Pancreas (tissue), 10 donors: ENCODE data around the gene SH3BP4. TPM values are rescaled to one million over a fixed set of nuclear protein-coding genes. Genes with fewer than 3 reads are reported as not detected.

Experiments
- ATAC-seq, 4 donors: fragments of 200-7000 bp; cut with Tn5 transposase; one replicate each; pipeline versions ENCODE4 v1.8.0 to v1.9.1; 2020; ENCODE audit warnings: mild to moderate bottlenecking in 4 of 4, moderate library complexity in 4 of 4
- DNase-seq, 6 donors: peaks; one replicate each; pipeline ENCODE4 v3.0.0-alpha.2; 2020
- FAIRE-seq: peaks from 2 replicates; lab custom pipeline; 2012; peaks lifted over from hg19 to GRCh38; lab: Jason Lieb, UNC
- H3K27ac ChIP-seq, 4 donors: fragments of 200-600 bp; sonication (generic); 1 replicate in 3 of 4; 2 replicates in 1 of 4; pipeline versions ENCODE4 v1.5.0 to v1.8.0; 2020
- H3K27me3 ChIP-seq, 4 donors: fragments of 200-600 bp; one replicate each; pipeline ENCODE4 v1.8.0; 2021
- H3K36me3 ChIP-seq, 3 donors: fragments of 200-600 bp; sonication (generic) in 1 of 3; one replicate each; pipeline versions ENCODE4 v1.5.0 to v1.8.0; 2020 to 2021
- H3K4me1 ChIP-seq, 3 donors: fragments of 200-600 bp; one replicate each; pipeline ENCODE4 v1.8.0; 2021
- H3K4me3 ChIP-seq, 4 donors: fragments of 200-600 bp; sonication (generic) in 2 of 4; one replicate each; pipeline versions ENCODE4 v1.5.0 to v1.8.0; 2020 to 2021
- H3K9me3 ChIP-seq, 4 donors: fragments of 200-600 bp; one replicate each; pipeline ENCODE4 v1.8.0; 2021
- CTCF ChIP-seq, 4 donors: fragments of 200-600 bp; sonication (generic) in 3 of 4; IDR thresholded peaks; one replicate each; pipeline versions ENCODE4 v1.5.0 to v1.8.0; 2021; ENCODE audit warnings: antibody characterized with exemption in 4 of 4
- WGBS, 2 donors: extraction: QIAGEN DNeasy Blood & Tissue Kit; methylation state at CpG; one replicate each; pipeline ENCODE4 v1.1.7; 2013; 5-methylcytosine and 5-hydroxymethylcytosine counted together
- intact Hi-C, 3 donors: fragments of 100-400 bp; cut with DNase I; formaldehyde crosslinking; loops; one replicate each; pipeline versions ENCODE4 v1.11.1 to v1.14.2; 2022
- polyA plus RNA-seq, 2 donors: library from polyadenylated mRNA; stranded (reverse); fragments of 200-250 nt; gene quantifications; one replicate each; pipeline ENCODE4 v1.2.3, GENCODE V29; 2013
- total RNA-seq, 6 donors: library from RNA; stranded (reverse); fragmentation: NEBNext Ultra II Directional in 4 of 6; extraction: Animal tissue kit (Norgen Biotek cat#: 25700) in 4 of 6; gene quantifications; one replicate each; pipeline versions ENCODE4 v1.2.1 to v1.2.4, GENCODE V29; 2021 to 2023
- donor health status: healthy with polysubstance abuse.
- donor health status: DM: no; HTN: no; CAD: no; lungs with moderate emphysema.
- donor health status: DM: no; HTN: no; CAD: no.
- donor health status: control.
- donor health status: control.
- donor health status: Bipolar disorder and iron deficiency.
- donor health status: DM: yes; HTN: yes; CAD: no.
- donor health status: DM: no; HTN: no; CAD: no.
- donor health status: DM: no; HTN: no; CAD: no.
- donor health status: DM: yes; HTN: yes; CAD: no.

The SH3BP4 gene
- total and polyA plus RNA-seq, 8 donors, result 20.5 to 99.7 (median 62.8) TPM

GRCh38 chr2:235092433-235093223 lies 140.8 kb downstream of the SH3BP4 start:
- WGBS, 2 donors, result 68% methylated on average over 17 of the region's 17 CpGs
- FAIRE-seq (no peak), DNase-seq (no peak), ATAC-seq (no peak)
- Histone ChIP-seq H3K4me3 (no peak overlapping the region), H3K9me3 (no peaks in the 10 kb centered on the region), H3K27ac (no peak overlapping the region), H3K27me3 (no peaks in the 10 kb centered on the region), H3K36me3 (no peaks in the 10 kb centered on the region), H3K4me1 (no peaks in the 10 kb centered on the region)
- intact Hi-C loops, result no loop called here
- no peak for TF ChIP-seq CTCF (IDR thresholded peaks at IDR 0.05)

GRCh38 chr2:235094457-235094856 lies 142.6 kb downstream of the SH3BP4 start:
- intact Hi-C loops, result no loop called here
- Histone ChIP-seq H3K9me3 (no peaks in the 10 kb centered on the region), H3K4me3 (no peak overlapping the region), H3K36me3 (no peaks in the 10 kb centered on the region), H3K27ac (no peak overlapping the region), H3K27me3 (no peaks in the 10 kb centered on the region), H3K4me1 (peaks cover 0 to 5% (median 4%) of the 10 kb centered on the region in 3 donors)
- ATAC-seq (no peak), DNase-seq (no peak), FAIRE-seq (peak; percentile 72)
- 95 to 96% methylated on average over 1 of the region's 1 CpG for WGBS, 2 donors
- TF ChIP-seq CTCF (IDR thresholded peaks at IDR 0.05), result no peak

- FAIRE-seq, result no peak
- H3K27ac ChIP-seq, result no peak overlapping the region
- WGBS, 2 donors, result 80 to 90% methylated on average over 2 of the region's 2 CpGs
- intact Hi-C loops, result no loop called here
- H3K9me3 ChIP-seq, result no peaks in the 10 kb centered on the region
- no peak for TF ChIP-seq CTCF (IDR thresholded peaks at IDR 0.05)
- no peak for DNase-seq
- no peak overlapping the region for H3K4me3 ChIP-seq
- ATAC-seq, result no peak
- H3K36me3 ChIP-seq, result no peaks in the 10 kb centered on the region
- no peaks in the 10 kb centered on the region for H3K27me3 ChIP-seq
- H3K4me1 ChIP-seq, result peaks cover 0 to 5% (median 4%) of the 10 kb centered on the region in 3 donors
Observed at GRCh38 chr2:235095569-235095968, 143.8 kb downstream of the SH3BP4 start.

GRCh38 chr2:235096447-235096846 lies 144.6 kb downstream of the SH3BP4 start:
- no peaks in the 10 kb centered on the region for H3K27me3 ChIP-seq
- peaks cover 0 to 5% (median 4%) of the 10 kb centered on the region in 3 donors for H3K4me1 ChIP-seq
- ATAC-seq (no peak), DNase-seq (no peak), FAIRE-seq (no peak)
- TF ChIP-seq CTCF (IDR thresholded peaks at IDR 0.05), result no peak
- no peaks in the 10 kb centered on the region for H3K9me3 ChIP-seq
- H3K27ac ChIP-seq, result no peak overlapping the region
- no peaks in the 10 kb centered on the region for H3K36me3 ChIP-seq
- H3K4me3 ChIP-seq, result no peak overlapping the region
- 93% methylated on average over 4 of the region's 4 CpGs for WGBS, 2 donors
- intact Hi-C loops, result no loop called here

GRCh38 chr2:235097196-235097595 lies 145.4 kb downstream of the SH3BP4 start:
- no peak for TF ChIP-seq CTCF (IDR thresholded peaks at IDR 0.05)
- 83 to 91% methylated on average over 6 of the region's 6 CpGs for WGBS, 2 donors
- FAIRE-seq (no peak), DNase-seq (no peak), ATAC-seq (no peak)
- Histone ChIP-seq H3K36me3 (no peaks in the 10 kb centered on the region), H3K9me3 (no peaks in the 10 kb centered on the region), H3K27ac (no peak overlapping the region), H3K4me1 (peaks cover 0 to 5% (median 4%) of the 10 kb centered on the region in 3 donors), H3K4me3 (no peak overlapping the region), H3K27me3 (no peaks in the 10 kb centered on the region)
- intact Hi-C loops, result no loop called here
